ENCODE results near the gene SCEL. TPM values are rescaled to one million over a fixed set of nuclear protein-coding genes. Genes with fewer than 3 reads are reported as not detected.

Gene SCEL
- total RNA-seq, 1 experiment from 2014 or later = 2.8 TPM

DNA sequence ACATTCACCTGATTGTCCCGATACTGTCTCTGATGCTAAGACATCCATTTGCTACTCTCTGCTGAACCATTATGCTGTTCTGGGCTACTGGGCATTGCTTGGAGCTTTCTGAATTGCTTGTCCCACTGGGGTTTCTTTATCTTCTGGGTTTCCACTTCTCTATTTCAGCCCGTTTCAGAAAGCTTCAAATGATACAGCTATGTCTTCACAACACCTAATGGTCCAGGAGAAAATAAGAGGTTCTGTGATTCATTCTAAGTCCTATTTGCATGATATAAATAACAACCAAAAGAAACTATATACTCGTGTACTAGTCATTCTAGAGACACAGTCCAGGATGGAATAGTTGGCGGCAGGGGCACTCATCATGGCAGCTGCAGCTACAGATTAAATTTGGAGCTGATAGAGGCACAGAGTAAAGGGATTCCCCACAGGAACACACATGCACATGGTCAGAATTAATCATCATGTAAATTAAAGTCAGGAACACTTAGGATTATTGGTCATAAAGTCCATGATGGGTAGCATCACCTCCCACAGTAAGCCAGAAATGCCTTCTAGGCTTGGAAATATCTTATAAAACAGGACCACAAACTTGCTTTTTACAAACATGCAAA is 33.3 kb upstream of the SCEL start:
- intact Hi-C loops (cut with micrococcal nuclease; ENCODE audit: unreplicated experiment) = no loop called here
- peaks cover 4% of the 10 kb centered on the region for H3K4me1 Mint-ChIP-seq (ENCODE audit: low read depth, unreplicated experiment)
- no peaks in the 10 kb centered on the region for H3K27me3 Mint-ChIP-seq (ENCODE audit: insufficient read depth, unreplicated experiment)

DNA sequence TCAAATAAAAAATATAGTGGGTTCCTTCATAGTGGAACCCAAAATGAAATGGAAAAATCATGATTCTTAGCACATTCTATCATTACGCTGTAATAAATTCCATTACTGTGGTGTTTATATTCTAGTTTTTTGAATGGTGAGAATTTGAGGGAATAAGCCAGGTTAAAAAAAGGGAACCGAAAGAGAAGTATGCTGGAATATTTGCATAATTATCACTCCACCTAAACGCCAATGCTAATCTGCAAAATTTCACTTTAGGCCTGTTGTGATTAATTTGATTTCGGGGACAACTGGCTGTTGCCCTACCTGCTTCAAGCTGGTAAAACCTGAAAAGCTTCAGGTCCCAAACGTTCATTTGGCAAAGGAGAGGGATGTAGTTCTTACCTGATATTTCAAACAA is 32.1 kb upstream of the SCEL start:
- no peak overlapping the region for H3K27ac Mint-ChIP-seq (ENCODE audit: unreplicated experiment)
- POLR2A ChIA-PET = no interaction called here
- H3K4me3 Mint-ChIP-seq (ENCODE audit: unreplicated experiment) = no peak overlapping the region
- intact Hi-C loops (cut with micrococcal nuclease; ENCODE audit: unreplicated experiment) = no loop called here
- CTCF ChIA-PET = no interaction called here
- DNase-seq = no peak
- no TSS peak for BruUV-seq (replicated peaks)
- no peaks in the 10 kb centered on the region for H3K4me1 Mint-ChIP-seq (ENCODE audit: low read depth, unreplicated experiment)
- H3K36me3 ChIP-seq (ENCODE audit: control insufficient read depth, insufficient read depth, low read length) = no peaks in the 10 kb centered on the region
- H3K36me3 Mint-ChIP-seq (ENCODE audit: insufficient read depth, unreplicated experiment) = no peaks in the 10 kb centered on the region
- TF ChIP-seq, protein P1, sequence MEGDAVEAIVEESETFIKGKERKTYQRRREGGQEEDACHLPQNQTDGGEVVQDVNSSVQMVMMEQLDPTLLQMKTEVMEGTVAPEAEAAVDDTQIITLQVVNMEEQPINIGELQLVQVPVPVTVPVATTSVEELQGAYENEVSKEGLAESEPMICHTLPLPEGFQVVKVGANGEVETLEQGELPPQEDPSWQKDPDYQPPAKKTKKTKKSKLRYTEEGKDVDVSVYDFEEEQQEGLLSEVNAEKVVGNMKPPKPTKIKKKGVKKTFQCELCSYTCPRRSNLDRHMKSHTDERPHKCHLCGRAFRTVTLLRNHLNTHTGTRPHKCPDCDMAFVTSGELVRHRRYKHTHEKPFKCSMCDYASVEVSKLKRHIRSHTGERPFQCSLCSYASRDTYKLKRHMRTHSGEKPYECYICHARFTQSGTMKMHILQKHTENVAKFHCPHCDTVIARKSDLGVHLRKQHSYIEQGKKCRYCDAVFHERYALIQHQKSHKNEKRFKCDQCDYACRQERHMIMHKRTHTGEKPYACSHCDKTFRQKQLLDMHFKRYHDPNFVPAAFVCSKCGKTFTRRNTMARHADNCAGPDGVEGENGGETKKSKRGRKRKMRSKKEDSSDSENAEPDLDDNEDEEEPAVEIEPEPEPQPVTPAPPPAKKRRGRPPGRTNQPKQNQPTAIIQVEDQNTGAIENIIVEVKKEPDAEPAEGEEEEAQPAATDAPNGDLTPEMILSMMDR (IDR thresholded peaks at IDR 0.05; ENCODE audit: insufficient read depth in 1 of 2, low read depth in 1 of 2, low read length in 1 of 2, severe bottlenecking in 1 of 2, unreplicated experiment in 1 of 2) = no peak
- no peaks in the 10 kb centered on the region for H3K9me3 ChIP-seq
- no peaks in the 10 kb centered on the region for H3K27me3 Mint-ChIP-seq (ENCODE audit: insufficient read depth, unreplicated experiment)
- H3K4me1 ChIP-seq = no peaks in the 10 kb centered on the region
- H3K27me3 ChIP-seq (replicated peaks; ENCODE audit: control insufficient read depth, insufficient read depth, low read length) = no peaks in the 10 kb centered on the region
- H3K4me3 ChIP-seq (ENCODE audit: low read depth, low read length) = no peak overlapping the region
- H3K9me3 Mint-ChIP-seq (ENCODE audit: unreplicated experiment) = no peaks in the 10 kb centered on the region

More for the DNA sequence above, 33.3 kb upstream of the SCEL start:
- H3K4me3 Mint-ChIP-seq (ENCODE audit: unreplicated experiment) = no peak overlapping the region
- H3K36me3 ChIP-seq (ENCODE audit: control insufficient read depth, insufficient read depth, low read length) = no peaks in the 10 kb centered on the region
- H3K36me3 Mint-ChIP-seq (ENCODE audit: insufficient read depth, unreplicated experiment) = no peaks in the 10 kb centered on the region
- no peaks in the 10 kb centered on the region for H3K9me3 Mint-ChIP-seq (ENCODE audit: unreplicated experiment)
- H3K9me3 ChIP-seq = no peaks in the 10 kb centered on the region
- CTCF ChIA-PET = interaction anchor here (0.6 to 0.7 kb wide), 2 partner anchors 9 to 123 kb away, joined by 3 read pairs; no protein-coding TSS in a partner anchor
- H3K4me3 ChIP-seq (ENCODE audit: low read depth, low read length) = no peak overlapping the region
- H3K27ac Mint-ChIP-seq (ENCODE audit: unreplicated experiment) = no peak overlapping the region
- POLR2A ChIA-PET = no interaction called here
- no peaks in the 10 kb centered on the region for H3K27me3 ChIP-seq (replicated peaks; ENCODE audit: control insufficient read depth, insufficient read depth, low read length)
- DNase-seq = no peak
- H3K4me1 ChIP-seq = no peaks in the 10 kb centered on the region
- no TSS peak for BruUV-seq (replicated peaks)
- TF ChIP-seq, protein P1 (IDR thresholded peaks at IDR 0.05; ENCODE audit: insufficient read depth in 1 of 2, low read depth in 1 of 2, low read length in 1 of 2, severe bottlenecking in 1 of 2, unreplicated experiment in 1 of 2) = no peak

DNA sequence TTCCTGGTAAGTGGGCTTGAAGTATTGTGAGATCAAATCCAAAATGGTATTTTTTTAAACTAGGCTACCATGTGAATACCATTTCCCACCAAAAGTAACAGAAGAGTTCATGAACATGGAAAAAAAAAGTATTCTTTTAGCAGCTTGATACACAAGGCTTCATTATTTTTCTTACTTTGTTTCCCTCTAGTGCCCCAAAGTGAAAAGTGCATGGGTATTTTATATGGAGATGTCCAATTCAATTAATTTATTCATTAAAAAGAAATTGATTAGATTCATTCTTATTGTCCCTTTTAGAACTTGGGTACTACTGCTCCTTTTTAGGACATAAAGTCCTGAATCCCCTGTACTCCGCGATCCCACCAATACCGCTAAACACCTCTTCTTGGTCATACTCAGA is 28.6 kb upstream of the SCEL start:
- no TSS peak for BruUV-seq (replicated peaks)
- Mint-ChIP-seq H3K36me3 (ENCODE audit: insufficient read depth, unreplicated experiment) (no peaks in the 10 kb centered on the region), H3K4me3 (ENCODE audit: unreplicated experiment) (no peak overlapping the region), H3K27ac (ENCODE audit: unreplicated experiment) (no peak overlapping the region), H3K4me1 (ENCODE audit: low read depth, unreplicated experiment) (no peaks in the 10 kb centered on the region), H3K27me3 (ENCODE audit: insufficient read depth, unreplicated experiment) (no peaks in the 10 kb centered on the region), H3K9me3 (ENCODE audit: unreplicated experiment) (no peaks in the 10 kb centered on the region)
- no peaks in the 10 kb centered on the region for H3K27me3 ChIP-seq (replicated peaks; ENCODE audit: control insufficient read depth, insufficient read depth, low read length)
- CTCF ChIA-PET = interaction anchor here (0.8 kb wide), 1 partner anchor 14 kb away, joined by 3 read pairs; no protein-coding TSS in a partner anchor
- no peaks in the 10 kb centered on the region for H3K9me3 ChIP-seq
- TF ChIP-seq, protein P1 (IDR thresholded peaks at IDR 0.05; ENCODE audit: insufficient read depth in 1 of 2, low read depth in 1 of 2, low read length in 1 of 2, severe bottlenecking in 1 of 2, unreplicated experiment in 1 of 2) = no peak
- POLR2A ChIA-PET = no interaction called here
- no peak overlapping the region for H3K4me3 ChIP-seq (ENCODE audit: low read depth, low read length)
- no peak for DNase-seq
- no peaks in the 10 kb centered on the region for H3K36me3 ChIP-seq (ENCODE audit: control insufficient read depth, insufficient read depth, low read length)
- no peaks in the 10 kb centered on the region for H3K4me1 ChIP-seq
- intact Hi-C loops (cut with micrococcal nuclease; ENCODE audit: unreplicated experiment) = no loop called here

Measured in Caco-2 (cell line).